GM23338 (cell line): ENCODE data around the gene OPTC.

Source experiments
- EZH2 ChIP-seq: fragments of 200-600 bp; sonication (generic); IDR thresholded peaks from one replicate; pipeline ENCODE4 v1.8.0; 2017; ENCODE audit warnings: antibody characterized with exemption, mild to moderate bottlenecking, low read depth; ENCODE audit not compliant: unreplicated experiment
- EZH2phosphoT487 ChIP-seq: fragments of 200-600 bp; sonication (generic); IDR thresholded peaks from one replicate; pipeline ENCODE4 v1.8.1; 2018; ENCODE audit warnings: antibody characterized with exemption; ENCODE audit not compliant: unreplicated experiment
- JUNB ChIP-seq: IDR thresholded peaks from one replicate; pipeline ENCODE4 v1.6.1; 2016; ENCODE audit warnings: antibody characterized with exemption; ENCODE audit not compliant: unreplicated experiment
- POLR2AphosphoS5 ChIP-seq: IDR thresholded peaks from 2 replicates; pipeline ENCODE4 v1.6.1; 2016; ENCODE audit warnings: antibody characterized with exemption, low read depth
- ZNF114 ChIP-seq: fragments of 250-450 bp; sonication (Bioruptor Pico); IDR thresholded peaks from 2 replicates; pipeline ENCODE4 v1.5.0; 2020; ENCODE audit warnings: mild to moderate bottlenecking, moderate library complexity
- TF ChIP-seq, protein P1 (sequence below), 2 experiments: fragments of 200-600 bp in 1 of 2; sonication (generic) in 1 of 2; conservative IDR thresholded peaks; 2 replicates each; pipeline versions ENCODE4 v1.5.1 to v1.6.1; 2016 to 2017; ENCODE audit warnings: antibody characterized with exemption in 2 of 2, low read depth in 2 of 2, mild to moderate bottlenecking in 2 of 2, moderate library complexity in 1 of 2
- TF ChIP-seq, protein P2 (sequence below): IDR thresholded peaks from one replicate; pipeline ENCODE4 v1.6.1; 2018; ENCODE audit warnings: antibody characterized with exemption; ENCODE audit not compliant: unreplicated experiment
- TF ChIP-seq, protein P3 (sequence below): fragments of 250-450 bp; sonication (Bioruptor Pico); IDR thresholded peaks from 2 replicates; pipeline ENCODE4 v1.5.0; 2020; ENCODE audit warnings: mild to moderate bottlenecking, moderate library complexity
- TF ChIP-seq, protein P4 (sequence below): IDR thresholded peaks from 2 replicates; pipeline ENCODE4 v1.6.1; 2016; ENCODE audit warnings: antibody characterized with exemption

DNA sequence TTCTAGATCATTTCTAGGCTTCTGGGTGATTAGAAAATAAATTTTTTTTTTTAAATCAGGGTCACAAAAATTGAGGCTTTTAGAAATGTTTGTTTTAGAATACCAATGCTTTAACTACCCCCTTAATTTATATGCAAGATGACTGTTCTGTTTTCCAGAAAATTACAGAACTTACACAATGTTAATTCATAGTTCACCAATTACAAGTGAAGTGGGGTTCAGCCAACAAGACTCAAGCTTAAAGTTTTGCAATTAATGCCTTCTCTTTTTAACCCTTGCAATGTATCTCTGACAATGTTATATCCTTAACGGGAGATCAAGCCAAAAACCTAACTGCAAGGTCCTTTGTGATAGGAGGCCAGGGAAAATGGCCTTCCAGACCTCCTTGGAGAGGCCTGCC, 12.8 kb upstream of the OPTC start:
- TF ChIP-seq, protein P1, sequence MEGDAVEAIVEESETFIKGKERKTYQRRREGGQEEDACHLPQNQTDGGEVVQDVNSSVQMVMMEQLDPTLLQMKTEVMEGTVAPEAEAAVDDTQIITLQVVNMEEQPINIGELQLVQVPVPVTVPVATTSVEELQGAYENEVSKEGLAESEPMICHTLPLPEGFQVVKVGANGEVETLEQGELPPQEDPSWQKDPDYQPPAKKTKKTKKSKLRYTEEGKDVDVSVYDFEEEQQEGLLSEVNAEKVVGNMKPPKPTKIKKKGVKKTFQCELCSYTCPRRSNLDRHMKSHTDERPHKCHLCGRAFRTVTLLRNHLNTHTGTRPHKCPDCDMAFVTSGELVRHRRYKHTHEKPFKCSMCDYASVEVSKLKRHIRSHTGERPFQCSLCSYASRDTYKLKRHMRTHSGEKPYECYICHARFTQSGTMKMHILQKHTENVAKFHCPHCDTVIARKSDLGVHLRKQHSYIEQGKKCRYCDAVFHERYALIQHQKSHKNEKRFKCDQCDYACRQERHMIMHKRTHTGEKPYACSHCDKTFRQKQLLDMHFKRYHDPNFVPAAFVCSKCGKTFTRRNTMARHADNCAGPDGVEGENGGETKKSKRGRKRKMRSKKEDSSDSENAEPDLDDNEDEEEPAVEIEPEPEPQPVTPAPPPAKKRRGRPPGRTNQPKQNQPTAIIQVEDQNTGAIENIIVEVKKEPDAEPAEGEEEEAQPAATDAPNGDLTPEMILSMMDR (conservative IDR thresholded peaks at IDR 0.05; ENCODE audit: low read depth in 2 of 2): no peak
- TF ChIP-seq, protein P2, sequence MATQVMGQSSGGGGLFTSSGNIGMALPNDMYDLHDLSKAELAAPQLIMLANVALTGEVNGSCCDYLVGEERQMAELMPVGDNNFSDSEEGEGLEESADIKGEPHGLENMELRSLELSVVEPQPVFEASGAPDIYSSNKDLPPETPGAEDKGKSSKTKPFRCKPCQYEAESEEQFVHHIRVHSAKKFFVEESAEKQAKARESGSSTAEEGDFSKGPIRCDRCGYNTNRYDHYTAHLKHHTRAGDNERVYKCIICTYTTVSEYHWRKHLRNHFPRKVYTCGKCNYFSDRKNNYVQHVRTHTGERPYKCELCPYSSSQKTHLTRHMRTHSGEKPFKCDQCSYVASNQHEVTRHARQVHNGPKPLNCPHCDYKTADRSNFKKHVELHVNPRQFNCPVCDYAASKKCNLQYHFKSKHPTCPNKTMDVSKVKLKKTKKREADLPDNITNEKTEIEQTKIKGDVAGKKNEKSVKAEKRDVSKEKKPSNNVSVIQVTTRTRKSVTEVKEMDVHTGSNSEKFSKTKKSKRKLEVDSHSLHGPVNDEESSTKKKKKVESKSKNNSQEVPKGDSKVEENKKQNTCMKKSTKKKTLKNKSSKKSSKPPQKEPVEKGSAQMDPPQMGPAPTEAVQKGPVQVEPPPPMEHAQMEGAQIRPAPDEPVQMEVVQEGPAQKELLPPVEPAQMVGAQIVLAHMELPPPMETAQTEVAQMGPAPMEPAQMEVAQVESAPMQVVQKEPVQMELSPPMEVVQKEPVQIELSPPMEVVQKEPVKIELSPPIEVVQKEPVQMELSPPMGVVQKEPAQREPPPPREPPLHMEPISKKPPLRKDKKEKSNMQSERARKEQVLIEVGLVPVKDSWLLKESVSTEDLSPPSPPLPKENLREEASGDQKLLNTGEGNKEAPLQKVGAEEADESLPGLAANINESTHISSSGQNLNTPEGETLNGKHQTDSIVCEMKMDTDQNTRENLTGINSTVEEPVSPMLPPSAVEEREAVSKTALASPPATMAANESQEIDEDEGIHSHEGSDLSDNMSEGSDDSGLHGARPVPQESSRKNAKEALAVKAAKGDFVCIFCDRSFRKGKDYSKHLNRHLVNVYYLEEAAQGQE: no peak
- TF ChIP-seq, protein P3, sequence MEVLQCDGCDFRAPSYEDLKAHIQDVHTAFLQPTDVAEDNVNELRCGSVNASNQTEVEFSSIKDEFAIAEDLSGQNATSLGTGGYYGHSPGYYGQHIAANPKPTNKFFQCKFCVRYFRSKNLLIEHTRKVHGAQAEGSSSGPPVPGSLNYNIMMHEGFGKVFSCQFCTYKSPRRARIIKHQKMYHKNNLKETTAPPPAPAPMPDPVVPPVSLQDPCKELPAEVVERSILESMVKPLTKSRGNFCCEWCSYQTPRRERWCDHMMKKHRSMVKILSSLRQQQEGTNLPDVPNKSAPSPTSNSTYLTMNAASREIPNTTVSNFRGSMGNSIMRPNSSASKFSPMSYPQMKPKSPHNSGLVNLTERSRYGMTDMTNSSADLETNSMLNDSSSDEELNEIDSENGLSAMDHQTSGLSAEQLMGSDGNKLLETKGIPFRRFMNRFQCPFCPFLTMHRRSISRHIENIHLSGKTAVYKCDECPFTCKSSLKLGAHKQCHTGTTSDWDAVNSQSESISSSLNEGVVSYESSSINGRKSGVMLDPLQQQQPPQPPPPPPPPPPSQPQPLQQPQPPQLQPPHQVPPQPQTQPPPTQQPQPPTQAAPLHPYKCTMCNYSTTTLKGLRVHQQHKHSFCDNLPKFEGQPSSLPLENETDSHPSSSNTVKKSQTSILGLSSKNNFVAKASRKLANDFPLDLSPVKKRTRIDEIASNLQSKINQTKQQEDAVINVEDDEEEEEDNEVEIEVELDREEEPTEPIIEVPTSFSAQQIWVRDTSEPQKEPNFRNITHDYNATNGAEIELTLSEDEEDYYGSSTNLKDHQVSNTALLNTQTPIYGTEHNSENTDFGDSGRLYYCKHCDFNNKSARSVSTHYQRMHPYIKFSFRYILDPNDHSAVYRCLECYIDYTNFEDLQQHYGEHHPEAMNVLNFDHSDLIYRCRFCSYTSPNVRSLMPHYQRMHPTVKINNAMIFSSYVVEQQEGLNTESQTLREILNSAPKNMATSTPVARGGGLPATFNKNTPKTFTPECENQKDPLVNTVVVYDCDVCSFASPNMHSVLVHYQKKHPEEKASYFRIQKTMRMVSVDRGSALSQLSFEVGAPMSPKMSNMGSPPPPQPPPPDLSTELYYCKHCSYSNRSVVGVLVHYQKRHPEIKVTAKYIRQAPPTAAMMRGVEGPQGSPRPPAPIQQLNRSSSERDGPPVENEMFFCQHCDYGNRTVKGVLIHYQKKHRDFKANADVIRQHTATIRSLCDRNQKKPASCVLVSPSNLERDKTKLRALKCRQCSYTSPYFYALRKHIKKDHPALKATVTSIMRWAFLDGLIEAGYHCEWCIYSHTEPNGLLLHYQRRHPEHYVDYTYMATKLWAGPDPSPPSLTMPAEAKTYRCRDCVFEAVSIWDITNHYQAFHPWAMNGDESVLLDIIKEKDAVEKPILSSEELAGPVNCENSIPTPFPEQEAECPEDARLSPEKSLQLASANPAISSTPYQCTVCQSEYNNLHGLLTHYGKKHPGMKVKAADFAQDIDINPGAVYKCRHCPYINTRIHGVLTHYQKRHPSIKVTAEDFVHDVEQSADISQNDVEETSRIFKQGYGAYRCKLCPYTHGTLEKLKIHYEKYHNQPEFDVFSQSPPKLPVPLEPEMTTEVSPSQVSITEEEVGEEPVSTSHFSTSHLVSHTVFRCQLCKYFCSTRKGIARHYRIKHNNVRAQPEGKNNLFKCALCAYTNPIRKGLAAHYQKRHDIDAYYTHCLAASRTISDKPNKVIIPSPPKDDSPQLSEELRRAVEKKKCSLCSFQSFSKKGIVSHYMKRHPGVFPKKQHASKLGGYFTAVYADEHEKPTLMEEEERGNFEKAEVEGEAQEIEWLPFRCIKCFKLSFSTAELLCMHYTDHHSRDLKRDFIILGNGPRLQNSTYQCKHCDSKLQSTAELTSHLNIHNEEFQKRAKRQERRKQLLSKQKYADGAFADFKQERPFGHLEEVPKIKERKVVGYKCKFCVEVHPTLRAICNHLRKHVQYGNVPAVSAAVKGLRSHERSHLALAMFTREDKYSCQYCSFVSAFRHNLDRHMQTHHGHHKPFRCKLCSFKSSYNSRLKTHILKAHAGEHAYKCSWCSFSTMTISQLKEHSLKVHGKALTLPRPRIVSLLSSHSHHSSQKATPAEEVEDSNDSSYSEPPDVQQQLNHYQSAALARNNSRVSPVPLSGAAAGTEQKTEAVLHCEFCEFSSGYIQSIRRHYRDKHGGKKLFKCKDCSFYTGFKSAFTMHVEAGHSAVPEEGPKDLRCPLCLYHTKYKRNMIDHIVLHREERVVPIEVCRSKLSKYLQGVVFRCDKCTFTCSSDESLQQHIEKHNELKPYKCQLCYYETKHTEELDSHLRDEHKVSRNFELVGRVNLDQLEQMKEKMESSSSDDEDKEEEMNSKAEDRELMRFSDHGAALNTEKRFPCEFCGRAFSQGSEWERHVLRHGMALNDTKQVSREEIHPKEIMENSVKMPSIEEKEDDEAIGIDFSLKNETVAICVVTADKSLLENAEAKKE (CRISPR knock-in tag): no peak
- TF ChIP-seq EZH2: no peak
- no peak for TF ChIP-seq JUNB
- TF ChIP-seq POLR2AphosphoS5: no peak
- no peak for TF ChIP-seq ZNF114 (CRISPR knock-in tag)
- no peak for TF ChIP-seq EZH2phosphoT487
- TF ChIP-seq, protein P4, sequence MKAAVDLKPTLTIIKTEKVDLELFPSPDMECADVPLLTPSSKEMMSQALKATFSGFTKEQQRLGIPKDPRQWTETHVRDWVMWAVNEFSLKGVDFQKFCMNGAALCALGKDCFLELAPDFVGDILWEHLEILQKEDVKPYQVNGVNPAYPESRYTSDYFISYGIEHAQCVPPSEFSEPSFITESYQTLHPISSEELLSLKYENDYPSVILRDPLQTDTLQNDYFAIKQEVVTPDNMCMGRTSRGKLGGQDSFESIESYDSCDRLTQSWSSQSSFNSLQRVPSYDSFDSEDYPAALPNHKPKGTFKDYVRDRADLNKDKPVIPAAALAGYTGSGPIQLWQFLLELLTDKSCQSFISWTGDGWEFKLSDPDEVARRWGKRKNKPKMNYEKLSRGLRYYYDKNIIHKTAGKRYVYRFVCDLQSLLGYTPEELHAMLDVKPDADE: no peak
